Gastrocnemius medialis (tissue), 4 donors: Measurements from ENCODE around the gene LYPLA2. TPM values are rescaled to one million over a fixed set of nuclear protein-coding genes. Genes with fewer than 3 reads are reported as not detected.
A peak's percentile ranks its signal among the peaks of the same experiment; 100 is the strongest.

Source experiments
- ATAC-seq, 2 donors: fragments of 150-250 bp; one replicate each; pipeline ENCODE4 v1.9.1; 2016
- DNase-seq, 2 donors: peaks; one replicate each; pipeline ENCODE4 v3.0.0-alpha.2; 2019
- H3K27ac ChIP-seq, 4 donors: fragments of 200-600 bp; sonication (generic); 1 replicate in 1 of 4; 2 replicates in 3 of 4; pipeline ENCODE4 v1.5.1; 2016 to 2018; ENCODE audit warnings: mild to moderate bottlenecking in 2 of 4, moderate library complexity in 1 of 4
- H3K27me3 ChIP-seq, 3 donors: fragments of 200-600 bp; sonication (generic) in 2 of 3; 1 replicate in 1 of 3; 2 replicates in 2 of 3; pipeline versions ENCODE4 v1.5.1 to v1.6.0; 2016 to 2019; ENCODE audit warnings: mild to moderate bottlenecking in 1 of 3, moderate library complexity in 1 of 3
- H3K36me3 ChIP-seq, 2 donors: fragments of 200-600 bp; sonication (generic) in 1 of 2; one replicate each; pipeline ENCODE4 v1.5.1; 2017 to 2018
- H3K4me1 ChIP-seq, 2 donors: fragments of 200-600 bp; sonication (generic) in 1 of 2; one replicate each; pipeline ENCODE4 v1.5.1; 2016 to 2017; ENCODE audit warnings: mild to moderate bottlenecking in 2 of 2
- H3K4me3 ChIP-seq, 4 donors: fragments of 200-600 bp; sonication (generic) in 3 of 4; 1 replicate in 1 of 4; 2 replicates in 3 of 4; pipeline ENCODE4 v1.5.1; 2016 to 2019; ENCODE audit warnings: mild to moderate bottlenecking in 2 of 4
- H3K9me3 ChIP-seq, 3 donors: fragments of 200-600 bp; sonication (generic) in 2 of 3; 1 replicate in 1 of 3; 2 replicates in 2 of 3; pipeline ENCODE4 v1.5.1; 2016 to 2019
- CTCF ChIP-seq, 5 experiments: fragments of 450-650 bp in 3 of 5; fragments of 200-600 bp in 2 of 5; sonication (generic) in 2 of 5; IDR thresholded peaks in 4 of 5; conservative IDR thresholded peaks in 1 of 5; 1 replicate in 4 of 5; 2 replicates in 1 of 5; pipeline ENCODE4 v1.5.1; 2016 to 2019; ENCODE audit warnings: antibody characterized with exemption in 5 of 5, mild to moderate bottlenecking in 3 of 5, moderate library complexity in 3 of 5
- POLR2A ChIP-seq, 2 donors: fragments of 450-650 bp; IDR thresholded peaks; one replicate each; pipeline ENCODE4 v1.6.1; 2017; ENCODE audit warnings: antibody characterized with exemption in 2 of 2, mild to moderate bottlenecking in 2 of 2, moderate library complexity in 2 of 2
- in situ Hi-C, 4 donors: fragments of 200-750 bp; cut with MboI; loops; one replicate each; pipeline versions ENCODE4 v1.15.0 to v1.8.0; 2017; ENCODE audit warnings: low sequenced_read_pairs in 4 of 4
- intact Hi-C: fragments of 100-400 bp; cut with DNase I; formaldehyde crosslinking; loops from one replicate; pipeline ENCODE4 v1.15.1; 2023; ENCODE audit warnings: low total_unique reads
- total RNA-seq, 4 donors: library from RNA; depleted of rRNA; stranded (reverse); fragments of >200 nt; gene quantifications; one replicate each; pipeline versions ENCODE4 v1.1.0 to v1.2.3, GENCODE V29; 2016

LYPLA2 gene
- total RNA-seq, 4 donors from 2014 or later: 35.3 to 40.9 (median 36.7) TPM

GRCh38 chr1:23816906-23817305 lies 26.0 kb downstream of the LYPLA2 start:
- H3K27ac ChIP-seq: peak overlapping the region in 3 of 4 donors; percentile 7 to 55 (median 39)
- peaks cover 0 to 73% of the 10 kb centered on the region in 2 donors for H3K36me3 ChIP-seq
- DNase-seq: no peak
- in situ Hi-C loops: loop anchor here in 1 of 4 donors (10.0 kb wide), 1 partner anchor 48 kb away; the partner anchor contains the start of gene FUCA1
- peaks cover 13 to 15% of the 10 kb centered on the region in 2 donors for H3K4me1 ChIP-seq
- TF ChIP-seq CTCF (IDR thresholded peaks at IDR 0.05 in 4 of 5, conservative IDR thresholded peaks at IDR 0.05 in 1 of 5) (no peak), POLR2A (IDR thresholded peaks at IDR 0.05) (no peak)
- H3K9me3 ChIP-seq: no peaks in the 10 kb centered on the region
- no peak overlapping the region for H3K4me3 ChIP-seq
- no peaks in the 10 kb centered on the region for H3K27me3 ChIP-seq
- intact Hi-C loops: no loop called here
- no peak for ATAC-seq

GRCh38 chr1:23817633-23818032 lies 26.7 kb downstream of the LYPLA2 start:
- H3K27me3 ChIP-seq: no peaks in the 10 kb centered on the region
- H3K36me3 ChIP-seq: peaks cover 0 to 67% of the 10 kb centered on the region in 2 donors
- in situ Hi-C loops: loop anchor here in 1 of 4 donors (10.0 kb wide), 1 partner anchor 47 kb away; the partner anchor contains the start of gene FUCA1
- TF ChIP-seq POLR2A (IDR thresholded peaks at IDR 0.05) (no peak), CTCF (IDR thresholded peaks at IDR 0.05 in 4 of 5, conservative IDR thresholded peaks at IDR 0.05 in 1 of 5) (no peak)
- no peak overlapping the region for H3K27ac ChIP-seq
- peaks cover 13 to 15% of the 10 kb centered on the region in 2 donors for H3K4me1 ChIP-seq
- H3K9me3 ChIP-seq: no peaks in the 10 kb centered on the region
- intact Hi-C loops: no loop called here
- ATAC-seq: no peak
- H3K4me3 ChIP-seq: no peak overlapping the region
- no peak for DNase-seq

- TF ChIP-seq CTCF (IDR thresholded peaks at IDR 0.05 in 4 of 5, conservative IDR thresholded peaks at IDR 0.05 in 1 of 5) (no peak), POLR2A (IDR thresholded peaks at IDR 0.05) (peak; percentile 28 to 35)
- in situ Hi-C loops: no loop called here
- Histone ChIP-seq H3K4me3 (no peak overlapping the region), H3K27me3 (no peaks in the 10 kb centered on the region), H3K36me3 (peaks cover 0 to 8% of the 10 kb centered on the region in 2 donors), H3K27ac (peak overlapping the region; percentile 96 to 100 (median 98)), H3K9me3 (no peaks in the 10 kb centered on the region), H3K4me1 (peaks cover 12 to 15% of the 10 kb centered on the region in 2 donors)
- intact Hi-C loops: no loop called here
- DNase-seq (peak; percentile 37 to 46), ATAC-seq (peak; percentile 71 to 82)
Observed at GRCh38 chr1:23823767-23824166, 32.8 kb downstream of the LYPLA2 start.

- Histone ChIP-seq H3K9me3 (no peaks in the 10 kb centered on the region), H3K27me3 (no peaks in the 10 kb centered on the region), H3K27ac (peak overlapping the region; percentile 96 to 100 (median 98)), H3K4me1 (peaks cover 12 to 15% of the 10 kb centered on the region in 2 donors), H3K36me3 (peaks cover 0 to 6% of the 10 kb centered on the region in 2 donors), H3K4me3 (peak overlapping the region; percentile 91 to 99 (median 96))
- ATAC-seq (peak; percentile 4 to 7), DNase-seq (no peak)
- no peak for TF ChIP-seq CTCF (IDR thresholded peaks at IDR 0.05 in 4 of 5, conservative IDR thresholded peaks at IDR 0.05 in 1 of 5)
- TF ChIP-seq POLR2A (IDR thresholded peaks at IDR 0.05): no peak
- in situ Hi-C loops (no loop called here), intact Hi-C loops (loop anchor here (5.0 kb wide), 1 partner anchor 43 kb away; the partner anchor contains the start of gene FUCA1)
Observed at GRCh38 chr1:23824711-23825075, 33.7 kb downstream of the LYPLA2 start.
